GM23338 (cell line): Measurements from ENCODE around the gene TAS2R40.
"Not testable (repeated sequence)": the region's sequence is repeated elsewhere in the genome, so short reads cannot be mapped to it uniquely, and the experiment has no call there.

ENCODE experiments used
- CREB1 ChIP-seq: fragments of 250-450 bp; sonication (Bioruptor Pico); IDR thresholded peaks from 2 replicates; pipeline ENCODE4 v1.5.0; 2020; ENCODE audit warnings: low read depth, mild to moderate bottlenecking, moderate library complexity
- EZH2 ChIP-seq: fragments of 200-600 bp; sonication (generic); IDR thresholded peaks from one replicate; pipeline ENCODE4 v1.8.0; 2017; ENCODE audit warnings: antibody characterized with exemption, mild to moderate bottlenecking, low read depth; ENCODE audit not compliant: unreplicated experiment
- EZH2phosphoT487 ChIP-seq: fragments of 200-600 bp; sonication (generic); IDR thresholded peaks from one replicate; pipeline ENCODE4 v1.8.1; 2018; ENCODE audit warnings: antibody characterized with exemption; ENCODE audit not compliant: unreplicated experiment
- JUNB ChIP-seq: IDR thresholded peaks from one replicate; pipeline ENCODE4 v1.6.1; 2016; ENCODE audit warnings: antibody characterized with exemption; ENCODE audit not compliant: unreplicated experiment
- NANOG ChIP-seq: IDR thresholded peaks from 2 replicates; pipeline ENCODE4 v1.6.1; 2016; ENCODE audit warnings: antibody characterized with exemption, borderline replicate concordance
- POLR2AphosphoS5 ChIP-seq: IDR thresholded peaks from 2 replicates; pipeline ENCODE4 v1.6.1; 2016; ENCODE audit warnings: antibody characterized with exemption, low read depth
- STAT1 ChIP-seq: IDR thresholded peaks from one replicate; pipeline ENCODE4 v1.6.1; 2016; ENCODE audit warnings: antibody characterized with exemption; ENCODE audit not compliant: unreplicated experiment
- ZNF114 ChIP-seq: fragments of 250-450 bp; sonication (Bioruptor Pico); IDR thresholded peaks from 2 replicates; pipeline ENCODE4 v1.5.0; 2020; ENCODE audit warnings: mild to moderate bottlenecking, moderate library complexity
- ZNF331 ChIP-seq: fragments of 250-450 bp; sonication (Bioruptor Pico); IDR thresholded peaks from 2 replicates; pipeline ENCODE4 v1.5.0; 2020; ENCODE audit warnings: low read depth, mild to moderate bottlenecking, moderate library complexity
- TF ChIP-seq, protein P1 (sequence below), 2 experiments: fragments of 200-600 bp in 1 of 2; sonication (generic) in 1 of 2; conservative IDR thresholded peaks; 2 replicates each; pipeline versions ENCODE4 v1.5.1 to v1.6.1; 2016 to 2017; ENCODE audit warnings: antibody characterized with exemption in 2 of 2, low read depth in 2 of 2, mild to moderate bottlenecking in 2 of 2, moderate library complexity in 1 of 2
- TF ChIP-seq, protein P2 (sequence below): IDR thresholded peaks from one replicate; pipeline ENCODE4 v1.6.1; 2018; ENCODE audit warnings: antibody characterized with exemption; ENCODE audit not compliant: unreplicated experiment

DNA sequence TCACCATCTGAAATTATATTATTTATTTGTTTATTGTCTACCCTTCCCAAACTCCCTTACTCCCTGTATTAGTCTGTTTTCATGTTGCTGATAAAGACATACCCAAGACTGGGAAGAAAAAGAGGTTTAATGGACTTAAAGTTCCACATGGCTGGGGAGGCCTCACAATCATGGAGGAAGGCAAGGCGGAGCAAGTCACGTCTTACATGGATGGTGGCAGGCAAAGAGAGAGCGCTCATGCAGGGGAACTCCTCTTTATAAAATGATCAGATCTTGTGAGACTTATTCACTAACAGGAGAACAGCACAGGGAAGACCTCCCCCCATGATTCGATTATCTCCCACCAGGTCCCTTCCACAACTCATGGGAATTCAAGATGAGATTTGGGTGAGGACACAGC lies 8.4 kb upstream of the TAS2R40 start:
- not testable (repeated sequence) for TF ChIP-seq EZH2; CREB1 (CRISPR knock-in tag); POLR2AphosphoS5; EZH2phosphoT487; ZNF331 (CRISPR knock-in tag); NANOG; STAT1; ZNF114; JUNB
- TF ChIP-seq, protein P1, sequence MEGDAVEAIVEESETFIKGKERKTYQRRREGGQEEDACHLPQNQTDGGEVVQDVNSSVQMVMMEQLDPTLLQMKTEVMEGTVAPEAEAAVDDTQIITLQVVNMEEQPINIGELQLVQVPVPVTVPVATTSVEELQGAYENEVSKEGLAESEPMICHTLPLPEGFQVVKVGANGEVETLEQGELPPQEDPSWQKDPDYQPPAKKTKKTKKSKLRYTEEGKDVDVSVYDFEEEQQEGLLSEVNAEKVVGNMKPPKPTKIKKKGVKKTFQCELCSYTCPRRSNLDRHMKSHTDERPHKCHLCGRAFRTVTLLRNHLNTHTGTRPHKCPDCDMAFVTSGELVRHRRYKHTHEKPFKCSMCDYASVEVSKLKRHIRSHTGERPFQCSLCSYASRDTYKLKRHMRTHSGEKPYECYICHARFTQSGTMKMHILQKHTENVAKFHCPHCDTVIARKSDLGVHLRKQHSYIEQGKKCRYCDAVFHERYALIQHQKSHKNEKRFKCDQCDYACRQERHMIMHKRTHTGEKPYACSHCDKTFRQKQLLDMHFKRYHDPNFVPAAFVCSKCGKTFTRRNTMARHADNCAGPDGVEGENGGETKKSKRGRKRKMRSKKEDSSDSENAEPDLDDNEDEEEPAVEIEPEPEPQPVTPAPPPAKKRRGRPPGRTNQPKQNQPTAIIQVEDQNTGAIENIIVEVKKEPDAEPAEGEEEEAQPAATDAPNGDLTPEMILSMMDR (conservative IDR thresholded peaks at IDR 0.05; ENCODE audit: low read depth in 2 of 2): not testable (repeated sequence)
- TF ChIP-seq, protein P2, sequence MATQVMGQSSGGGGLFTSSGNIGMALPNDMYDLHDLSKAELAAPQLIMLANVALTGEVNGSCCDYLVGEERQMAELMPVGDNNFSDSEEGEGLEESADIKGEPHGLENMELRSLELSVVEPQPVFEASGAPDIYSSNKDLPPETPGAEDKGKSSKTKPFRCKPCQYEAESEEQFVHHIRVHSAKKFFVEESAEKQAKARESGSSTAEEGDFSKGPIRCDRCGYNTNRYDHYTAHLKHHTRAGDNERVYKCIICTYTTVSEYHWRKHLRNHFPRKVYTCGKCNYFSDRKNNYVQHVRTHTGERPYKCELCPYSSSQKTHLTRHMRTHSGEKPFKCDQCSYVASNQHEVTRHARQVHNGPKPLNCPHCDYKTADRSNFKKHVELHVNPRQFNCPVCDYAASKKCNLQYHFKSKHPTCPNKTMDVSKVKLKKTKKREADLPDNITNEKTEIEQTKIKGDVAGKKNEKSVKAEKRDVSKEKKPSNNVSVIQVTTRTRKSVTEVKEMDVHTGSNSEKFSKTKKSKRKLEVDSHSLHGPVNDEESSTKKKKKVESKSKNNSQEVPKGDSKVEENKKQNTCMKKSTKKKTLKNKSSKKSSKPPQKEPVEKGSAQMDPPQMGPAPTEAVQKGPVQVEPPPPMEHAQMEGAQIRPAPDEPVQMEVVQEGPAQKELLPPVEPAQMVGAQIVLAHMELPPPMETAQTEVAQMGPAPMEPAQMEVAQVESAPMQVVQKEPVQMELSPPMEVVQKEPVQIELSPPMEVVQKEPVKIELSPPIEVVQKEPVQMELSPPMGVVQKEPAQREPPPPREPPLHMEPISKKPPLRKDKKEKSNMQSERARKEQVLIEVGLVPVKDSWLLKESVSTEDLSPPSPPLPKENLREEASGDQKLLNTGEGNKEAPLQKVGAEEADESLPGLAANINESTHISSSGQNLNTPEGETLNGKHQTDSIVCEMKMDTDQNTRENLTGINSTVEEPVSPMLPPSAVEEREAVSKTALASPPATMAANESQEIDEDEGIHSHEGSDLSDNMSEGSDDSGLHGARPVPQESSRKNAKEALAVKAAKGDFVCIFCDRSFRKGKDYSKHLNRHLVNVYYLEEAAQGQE: not testable (repeated sequence)
